NOMO-1 (cell line): ENCODE measurements around the gene HUWE1.
"Not testable (repeated sequence)": the region's sequence is repeated elsewhere in the genome, so short reads cannot be mapped to it uniquely, and the experiment has no call there.

Experiments used
- DNase-seq, 2 experiments: peaks; one replicate each; lab custom pipeline; 2025; ENCODE audit not compliant: unreplicated experiment in 2 of 2; lab: John Stamatoyannopoulos, UW

Gene HUWE1

GRCh38 chrX:53544936-53545335 is 141.6 kb downstream of the HUWE1 start:
- no peak for DNase-seq

GRCh38 chrX:53538781-53539180 is 147.7 kb downstream of the HUWE1 start:
- DNase-seq = no peak

- DNase-seq = not testable (repeated sequence)
These were observed 155.1 kb downstream of the HUWE1 start for GRCh38 chrX:53531255-53531966.

GRCh38 chrX:53526999-53527398 is 159.5 kb downstream of the HUWE1 start:
- no peak for DNase-seq

- no peak for DNase-seq
These were observed 175.2 kb downstream of the HUWE1 start for GRCh38 chrX:53511322-53511721.

GRCh38 chrX:53504035-53504434 is 182.5 kb downstream of the HUWE1 start:
- DNase-seq = not testable (repeated sequence)

- peak in 1 of 2 experiments; percentile 49 for DNase-seq
These were observed 192.1 kb downstream of the HUWE1 start for GRCh38 chrX:53494436-53494835.

GRCh38 chrX:53486285-53486684 is 200.2 kb downstream of the HUWE1 start:
- no peak for DNase-seq

GRCh38 chrX:53483838-53484405 is 202.6 kb downstream of the HUWE1 start:
- no peak for DNase-seq

GRCh38 chrX:53483416-53483815 is 203.1 kb downstream of the HUWE1 start:
- no peak for DNase-seq
